Left renal cortex interstitium (tissue), 4 donors: ENCODE results near the gene PRKCH. TPM values are rescaled to one million over a fixed set of nuclear protein-coding genes. Genes with fewer than 3 reads are reported as not detected.
"Not testable (repeated sequence)": the region's sequence is repeated elsewhere in the genome, so short reads cannot be mapped to it uniquely, and the experiment has no call there.

ENCODE experiments used
- DNase-seq, 4 donors: peaks; one replicate each; pipeline ENCODE4 v3.0.0-alpha.2; 2013; ENCODE audit warnings: low read depth in 4 of 4, low spot score in 2 of 4, missing footprints in 1 of 4
- polyA plus RNA-seq, 4 donors: library from polyadenylated mRNA; unstranded; fragments of 120-200 nt; gene quantifications; one replicate each; pipeline ENCODE4 v1.2.1, GENCODE V29; 2013; ENCODE audit not compliant: insufficient read length in 4 of 4

Gene PRKCH
- polyA plus RNA-seq, 4 donors, result 14.3 to 20.1 (median 16.6) TPM

DNA sequence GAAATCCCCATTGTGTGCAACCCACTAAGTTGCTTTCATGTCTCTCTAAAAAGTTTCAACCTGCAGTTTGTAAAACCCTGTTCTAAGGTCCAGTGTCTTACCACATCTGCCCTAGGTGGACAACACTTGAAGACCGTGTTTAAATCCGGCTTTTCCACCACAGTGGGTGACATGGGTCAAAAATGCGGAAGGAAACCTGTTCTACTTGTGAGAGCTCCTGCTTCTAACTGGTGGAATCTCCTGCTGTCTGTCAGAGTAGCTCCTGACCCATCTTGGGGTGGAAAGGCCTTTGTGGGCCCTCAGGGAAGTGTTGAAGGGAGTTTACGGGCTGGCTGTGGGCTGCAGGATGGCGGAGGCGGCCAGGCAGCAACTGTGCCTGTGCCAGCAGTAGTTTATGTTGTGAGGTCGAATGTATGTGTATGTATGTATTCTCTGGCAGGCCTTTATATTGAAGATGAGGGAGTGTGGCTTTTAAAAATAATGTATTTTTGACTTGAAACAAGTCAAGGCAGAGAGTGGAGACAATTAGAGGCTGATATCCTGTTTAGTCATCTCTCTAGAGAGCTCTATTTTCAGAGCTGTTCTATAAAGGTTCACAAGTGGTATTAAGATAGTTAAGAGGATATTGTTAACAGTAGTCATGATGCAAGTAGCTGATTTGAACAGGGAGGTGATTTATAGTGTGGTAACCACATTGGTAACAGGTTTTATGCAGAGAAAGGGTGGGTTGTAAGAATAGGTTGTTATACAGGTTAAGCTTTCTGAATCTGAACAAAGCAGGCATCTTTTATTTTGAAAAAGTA is 67.0 kb downstream of the PRKCH start:
- no peak for DNase-seq

DNA sequence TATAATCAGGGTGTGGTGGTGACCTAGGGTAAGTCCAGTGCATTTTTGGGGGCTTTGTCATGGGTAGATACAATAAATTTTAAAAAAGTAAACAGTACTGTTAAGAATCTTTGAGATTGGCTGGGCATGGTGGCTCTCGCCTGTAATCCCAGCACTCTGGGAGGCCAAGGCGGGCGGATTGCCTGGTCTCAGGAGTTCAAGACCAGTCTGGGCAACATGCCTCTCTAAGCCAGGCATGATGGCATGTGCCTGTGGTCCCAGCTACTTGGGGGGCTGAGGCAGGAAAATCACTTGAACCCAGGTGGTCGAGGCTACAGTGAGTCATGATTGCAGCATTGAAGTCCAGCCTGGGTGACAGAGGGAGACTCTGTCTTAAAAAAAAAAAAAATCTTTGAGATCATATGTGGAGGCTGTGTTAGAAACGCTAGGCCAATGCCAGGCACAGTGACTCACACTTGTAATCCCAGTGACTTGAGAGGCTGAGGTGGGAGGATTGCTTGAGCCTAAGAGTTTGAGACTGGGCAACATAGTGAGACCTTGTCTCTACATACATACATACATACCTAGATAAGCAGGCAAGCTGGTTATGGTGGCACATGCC is 67.7 kb downstream of the PRKCH start:
- DNase-seq, result no peak

DNA sequence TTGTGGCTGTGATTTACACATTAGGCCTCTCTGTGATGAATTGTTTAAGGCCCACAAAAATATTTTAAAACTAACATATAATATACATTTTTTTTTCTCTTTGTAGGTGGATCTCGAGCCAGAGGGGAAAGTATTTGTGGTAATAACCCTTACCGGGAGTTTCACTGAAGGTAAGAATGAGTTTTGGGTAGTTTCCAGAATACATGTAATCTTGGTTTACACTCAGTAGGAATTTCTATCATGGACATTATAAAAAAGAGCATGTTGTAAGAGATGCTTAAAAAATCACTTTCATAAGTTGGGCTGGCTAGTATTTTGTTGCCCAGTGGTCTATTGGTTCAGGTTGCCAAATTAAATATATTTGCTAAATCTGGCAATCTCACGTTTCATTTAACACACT is 69.7 kb downstream of the PRKCH start:
- no peak for DNase-seq

DNA sequence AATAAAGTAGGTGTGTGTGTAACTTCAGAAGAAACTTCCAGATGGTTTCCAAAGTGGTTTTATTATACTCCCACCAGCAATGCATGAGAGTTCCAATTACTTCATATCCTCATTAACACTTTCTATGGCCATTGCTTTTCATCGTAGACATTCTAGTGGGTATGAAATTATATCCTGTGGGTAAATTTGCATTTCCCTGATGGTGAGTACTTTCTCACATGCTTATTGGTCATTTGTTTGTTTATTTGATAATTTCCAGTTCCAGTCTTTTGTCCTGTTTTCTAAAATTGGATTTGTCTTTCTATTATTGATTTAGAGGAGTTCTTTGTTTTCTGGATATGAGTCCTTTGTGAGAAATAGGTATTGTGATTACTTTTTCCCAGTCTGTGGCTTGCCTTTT is 70.9 kb downstream of the PRKCH start:
- DNase-seq, result no peak

DNA sequence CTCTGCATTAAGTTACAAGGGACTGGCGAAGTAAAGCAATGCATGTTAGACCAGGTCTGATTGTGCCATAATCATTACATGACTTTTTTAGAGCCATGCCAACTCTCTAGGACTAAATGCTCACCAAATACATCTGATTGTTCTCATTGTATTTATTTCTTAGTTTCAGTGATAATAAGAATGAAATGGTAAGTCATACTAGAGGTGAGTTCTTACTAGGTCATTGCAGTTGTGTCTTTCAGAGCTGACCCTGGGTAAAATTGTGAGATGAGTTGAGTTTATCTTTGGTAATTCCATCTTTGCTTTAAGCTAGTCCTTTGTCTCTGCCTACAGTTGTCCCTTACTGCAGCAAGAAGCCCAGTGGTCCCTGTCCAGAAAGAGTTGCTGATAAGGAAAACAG is 73.2 kb downstream of the PRKCH start:
- no peak for DNase-seq

DNA sequence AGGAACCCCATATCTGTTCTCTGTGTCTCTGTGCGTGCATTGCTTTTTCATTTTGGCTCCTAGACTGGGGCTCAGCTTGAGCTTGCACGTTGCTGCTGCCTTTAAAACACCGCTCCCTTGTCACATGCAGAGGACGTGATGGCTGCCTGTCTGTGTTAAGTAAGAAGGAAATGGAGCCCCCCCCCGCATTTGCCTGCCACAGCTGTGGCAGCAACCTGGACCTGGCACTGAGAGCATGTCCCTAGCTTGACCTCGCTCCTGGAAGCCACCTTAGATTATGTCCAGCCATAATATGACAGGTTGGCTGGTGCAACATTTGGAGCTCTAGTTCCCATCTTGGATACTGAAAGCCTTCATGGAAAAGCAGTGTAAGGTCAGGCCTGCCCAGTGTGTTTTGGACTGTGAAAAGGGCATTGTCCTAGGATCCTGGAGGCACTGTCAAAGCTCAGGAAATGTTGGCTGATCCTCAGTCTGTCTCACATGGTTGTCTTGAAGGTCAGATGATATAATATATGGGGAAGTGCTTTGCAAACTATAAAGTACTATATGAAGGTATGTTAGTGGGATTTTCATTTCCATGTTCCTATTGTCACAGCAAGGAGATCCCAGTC is 73.8 kb downstream of the PRKCH start:
- no peak for DNase-seq

DNA sequence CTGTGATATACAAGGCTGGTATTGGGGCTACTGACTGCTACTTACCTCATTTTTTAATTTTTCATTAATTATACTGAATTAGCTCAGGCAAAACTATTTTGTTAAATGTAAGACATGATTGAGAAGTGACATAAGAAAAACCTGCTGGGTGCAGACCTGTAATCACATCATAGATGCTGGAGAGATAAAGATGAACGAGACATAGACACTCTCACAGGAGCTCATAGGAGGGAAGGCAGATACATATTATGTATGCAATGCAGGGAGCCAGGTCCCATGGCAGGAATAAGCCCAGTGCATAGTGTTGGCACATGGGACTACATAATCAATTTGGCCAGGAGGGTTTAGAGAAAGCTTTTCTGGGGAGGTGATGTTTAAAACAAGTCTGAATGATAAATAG is 74.9 kb downstream of the PRKCH start:
- DNase-seq, result no peak

DNA sequence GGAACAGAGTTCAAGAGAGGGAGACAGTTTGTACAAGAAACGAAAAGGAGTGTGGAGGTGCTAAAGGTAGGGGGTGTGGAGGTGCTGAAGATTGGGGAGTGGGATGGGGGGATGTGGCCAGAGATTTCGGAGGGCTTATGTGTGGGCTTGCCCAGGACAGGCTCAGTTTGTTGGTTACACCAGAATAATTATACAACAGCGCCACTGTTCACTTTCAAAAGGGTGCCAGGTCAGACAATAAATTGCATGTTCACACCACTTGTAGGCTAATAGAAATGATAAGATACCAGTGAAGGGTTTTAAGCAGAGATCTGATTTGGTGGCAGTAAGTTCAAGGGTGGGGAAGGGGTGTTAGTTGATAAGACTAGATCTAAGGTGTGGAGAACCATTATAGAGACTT is 75.3 kb downstream of the PRKCH start:
- no peak for DNase-seq

DNA sequence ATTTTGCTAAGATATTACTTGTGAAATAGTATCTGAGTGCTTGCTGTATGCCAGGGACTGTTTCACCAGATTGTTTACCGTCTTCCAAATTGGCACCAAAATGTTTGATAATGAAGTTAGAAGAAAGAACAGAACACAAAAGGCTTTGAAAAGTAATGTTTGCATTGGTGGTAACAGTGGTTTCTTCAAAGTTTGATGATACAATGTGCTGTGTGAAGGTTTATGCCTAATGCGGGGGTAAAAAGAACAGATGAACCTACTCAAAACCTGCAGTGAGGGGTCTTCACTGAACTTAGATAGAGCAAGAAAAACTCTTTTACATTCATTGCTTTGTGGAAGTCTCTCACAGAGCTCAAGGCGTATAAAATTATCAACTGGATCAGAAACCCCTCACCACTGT is 76.2 kb downstream of the PRKCH start:
- DNase-seq, result no peak

DNA sequence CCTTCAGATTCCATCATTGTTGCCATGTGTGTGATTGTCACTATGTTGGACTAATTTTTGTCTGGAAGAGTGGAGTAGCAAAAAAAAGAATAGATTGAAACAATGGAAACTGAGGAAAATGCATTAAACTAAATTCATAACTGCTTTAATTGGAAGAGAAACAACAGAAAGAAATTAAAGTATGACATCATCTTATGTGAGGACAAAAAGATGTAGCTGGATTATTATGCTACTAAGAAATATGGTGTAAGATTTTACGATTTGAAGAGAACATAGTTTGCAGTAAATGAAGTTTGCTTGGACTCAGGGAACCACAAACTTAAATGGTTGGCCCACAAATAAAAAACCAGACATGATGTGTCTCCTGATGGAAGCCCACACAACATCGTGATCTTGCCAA is 76.8 kb downstream of the PRKCH start:
- DNase-seq, result no peak

DNA sequence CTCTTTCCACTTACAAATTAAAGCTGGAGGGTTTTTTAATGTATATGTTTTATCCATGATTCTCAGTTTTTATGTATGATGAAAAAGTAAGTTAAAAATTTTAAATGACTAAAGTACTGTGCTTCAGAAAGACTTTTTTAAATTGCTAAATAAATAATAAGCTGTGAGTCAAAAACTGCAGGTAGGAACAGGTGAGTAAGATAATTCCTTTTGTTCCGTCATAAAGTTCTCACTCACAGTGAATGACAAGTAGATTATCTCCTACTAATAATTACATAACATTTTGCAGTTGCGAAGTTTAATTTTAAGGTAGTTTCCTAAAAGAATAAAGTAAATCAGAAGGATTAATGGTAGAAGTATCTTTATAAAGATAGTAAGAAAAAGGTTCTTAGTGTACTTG is 78.0 kb downstream of the PRKCH start:
- no peak for DNase-seq

DNA sequence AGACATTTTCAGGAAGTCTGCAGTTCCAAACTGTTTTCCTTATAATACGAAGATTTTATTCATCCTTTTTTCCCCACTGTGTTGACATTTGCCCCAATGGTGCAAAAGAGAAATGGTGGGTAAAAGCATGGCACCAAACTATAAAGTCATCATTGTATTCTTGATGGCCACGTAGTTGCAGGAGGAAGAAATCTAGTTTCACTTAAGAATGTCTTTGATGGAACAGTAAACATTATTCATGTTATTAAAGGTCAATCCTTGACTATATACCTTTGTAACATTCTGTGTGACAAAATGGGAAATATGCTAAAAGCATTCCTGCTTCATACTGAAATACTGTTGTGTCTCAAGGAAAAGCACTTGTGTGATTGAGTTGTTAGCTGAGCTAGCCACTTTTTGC is 80.1 kb downstream of the PRKCH start:
- DNase-seq, result no peak

DNA sequence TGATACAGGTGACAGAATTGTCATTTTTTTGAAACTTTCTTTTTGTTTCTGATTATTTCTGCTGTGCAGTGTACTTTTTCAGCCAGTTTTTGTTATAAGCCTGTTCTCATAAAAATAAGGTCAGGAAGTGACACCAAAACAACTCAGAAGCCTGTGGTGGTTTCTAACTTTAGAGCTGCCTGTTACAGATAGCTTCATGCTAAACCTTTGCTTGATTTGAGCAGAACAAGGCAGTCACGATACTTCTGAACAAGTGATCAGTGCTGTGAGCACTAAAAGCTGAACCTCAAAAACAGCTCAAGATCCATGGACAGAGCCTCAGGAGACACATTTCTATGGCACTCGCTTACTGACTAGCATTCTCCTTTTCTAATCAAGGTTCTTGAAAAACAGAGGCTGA is 82.0 kb downstream of the PRKCH start:
- no peak for DNase-seq

DNA sequence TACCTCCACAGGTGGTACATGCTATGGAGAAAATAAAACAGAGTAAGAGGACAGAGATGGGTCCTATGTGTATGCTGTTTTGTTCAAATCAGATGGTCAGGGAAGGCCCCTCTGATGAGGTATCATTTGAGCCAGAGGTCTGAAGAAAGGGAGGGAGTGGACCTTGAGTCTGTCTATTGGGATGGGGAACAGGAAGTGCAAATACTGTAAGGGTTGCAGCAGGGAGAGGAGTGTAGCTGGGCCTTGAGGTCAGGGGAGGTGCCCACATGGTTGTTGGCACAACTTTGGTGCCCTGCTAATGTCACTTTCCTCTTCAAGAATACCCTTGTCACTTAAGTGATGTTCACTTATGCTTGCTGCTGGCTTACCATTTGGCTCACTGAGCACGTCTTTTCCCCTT is 83.3 kb downstream of the PRKCH start:
- DNase-seq, result no peak

DNA sequence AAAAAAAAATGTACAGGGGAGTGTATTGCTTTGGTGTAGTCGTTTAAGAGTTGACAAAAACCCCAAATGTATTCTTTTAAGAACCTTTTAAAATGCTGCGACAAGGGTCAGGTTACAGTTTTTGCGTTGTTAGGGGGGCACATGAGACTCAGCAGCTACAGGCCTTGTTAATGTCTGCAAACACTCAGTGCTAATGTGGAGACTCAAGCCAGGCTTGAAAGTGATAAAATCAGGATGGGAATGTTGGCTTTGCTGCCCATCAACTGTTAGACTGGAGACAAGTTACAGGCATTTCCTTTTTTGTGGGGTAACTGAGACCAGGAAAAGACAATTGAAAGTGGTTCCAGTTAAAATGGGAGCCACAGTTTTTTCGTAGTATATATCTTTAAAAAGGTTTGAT is 84.8 kb downstream of the PRKCH start:
- DNase-seq, result peak in 1 of 4 donors; percentile 19

DNA sequence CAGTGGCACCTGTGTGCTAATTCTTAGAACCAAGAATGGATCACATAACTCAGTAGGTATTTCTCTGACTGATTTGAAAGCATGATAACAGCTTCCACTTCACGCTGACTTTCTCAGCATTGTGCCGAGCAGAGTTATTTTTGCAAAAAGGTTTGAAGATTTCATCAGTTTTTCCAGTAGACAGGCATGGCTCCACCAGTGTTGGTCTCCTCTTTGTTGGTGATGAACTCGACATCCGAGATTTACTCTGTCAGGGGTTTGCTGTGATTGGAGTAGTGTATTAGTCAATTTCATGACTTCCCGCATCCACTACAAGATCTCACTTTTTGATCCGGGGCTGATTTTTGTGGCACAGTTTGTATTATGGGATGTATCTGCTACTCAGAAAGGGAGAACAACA is 85.3 kb downstream of the PRKCH start:
- no peak for DNase-seq

DNA sequence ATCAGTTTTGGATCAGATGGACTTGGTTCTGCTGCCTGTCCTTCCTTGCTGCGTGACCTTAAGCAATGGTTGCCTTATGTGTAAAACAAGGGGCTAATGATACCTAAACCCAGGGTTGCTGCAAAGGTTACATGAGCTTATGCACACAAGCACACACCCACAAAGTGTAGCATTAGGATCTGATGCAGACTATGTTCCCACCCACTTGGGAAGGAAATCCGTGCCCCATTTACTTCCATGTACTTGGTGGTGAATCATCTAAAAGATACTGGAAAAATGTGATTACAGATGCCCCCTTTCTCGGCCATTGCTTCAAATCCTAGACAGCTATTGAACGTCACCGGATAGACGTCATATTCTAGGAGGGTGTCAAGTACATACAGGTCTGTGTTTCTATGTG is 87.1 kb downstream of the PRKCH start:
- DNase-seq, result no peak

DNA sequence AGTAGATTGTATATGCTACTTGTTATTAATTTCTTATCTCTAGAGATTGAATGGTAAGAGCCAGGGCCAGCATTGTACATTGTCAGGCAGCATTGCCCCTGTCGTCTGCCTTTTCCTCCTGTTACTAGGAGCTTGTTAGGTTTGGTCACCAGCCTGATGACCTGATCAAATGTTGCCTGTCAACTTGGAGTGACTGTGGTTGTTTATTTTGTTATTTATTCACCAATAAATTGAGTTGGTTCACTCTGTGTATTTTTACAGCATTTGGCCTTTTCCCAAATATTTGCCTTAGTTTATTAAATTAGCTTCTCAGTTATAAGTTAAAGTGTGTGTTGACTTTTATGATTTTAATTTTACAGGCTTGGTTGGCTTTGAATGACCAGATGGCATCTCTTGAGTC is 88.4 kb downstream of the PRKCH start:
- no peak for DNase-seq

DNA sequence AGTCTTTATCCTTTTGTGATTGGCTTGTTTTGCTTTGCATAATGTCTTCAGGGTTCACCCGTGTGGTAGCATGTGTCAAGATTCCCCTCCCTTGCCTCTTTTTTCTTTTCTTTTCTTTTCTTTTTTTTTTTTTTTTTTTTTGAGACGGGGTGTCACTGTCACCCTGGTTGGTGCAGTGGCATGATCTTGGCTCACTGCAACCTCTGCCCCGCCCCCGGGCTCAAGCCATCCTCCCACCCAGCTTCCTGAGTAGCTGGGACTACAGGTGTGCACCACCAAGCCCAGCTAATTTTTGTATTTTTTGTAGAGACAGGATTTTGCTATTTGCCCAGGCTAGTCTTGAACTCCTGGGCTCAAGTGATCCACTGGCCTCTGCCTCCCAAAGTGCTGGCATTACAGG is 94.6 kb downstream of the PRKCH start:
- not testable (repeated sequence) for DNase-seq

DNA sequence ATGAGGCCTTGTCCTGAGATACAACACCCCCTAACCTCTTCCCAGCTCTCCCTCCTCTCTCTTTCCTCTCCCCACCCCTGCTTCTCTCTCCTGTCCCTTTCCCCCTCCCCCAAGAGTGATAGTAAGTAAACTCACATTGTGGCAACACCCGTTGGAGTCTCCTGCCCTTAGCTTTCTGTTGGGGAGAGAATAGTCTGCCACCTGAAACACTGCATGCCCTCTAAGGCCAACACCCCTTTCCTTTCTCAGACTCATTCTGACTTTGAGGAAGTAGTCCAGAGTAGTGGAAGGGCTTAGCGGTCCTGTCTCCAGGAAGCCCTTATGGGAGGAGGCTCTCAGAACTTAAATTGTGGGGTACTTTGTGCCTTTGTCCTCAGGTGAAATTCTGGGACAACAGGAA is 95.2 kb downstream of the PRKCH start:
- DNase-seq, result no peak

DNA sequence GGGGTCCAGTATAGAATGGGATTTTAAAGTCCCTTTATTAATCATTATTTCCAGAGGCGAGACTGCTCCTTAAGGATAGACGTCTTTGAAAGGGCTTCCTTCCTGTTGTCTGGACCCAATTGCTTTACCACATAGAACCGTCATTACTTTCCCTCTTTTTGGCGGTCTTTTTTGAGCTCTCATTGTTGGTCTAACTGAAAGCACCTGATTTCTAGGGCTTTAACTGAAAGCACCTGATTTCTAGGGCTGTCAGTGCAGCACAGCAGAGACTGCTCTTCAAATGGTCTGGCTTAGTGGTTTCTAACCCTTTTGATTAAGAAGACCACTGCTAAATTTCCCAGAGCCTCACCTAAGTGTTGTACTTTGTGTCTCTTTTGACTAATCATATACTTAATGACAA is 95.8 kb downstream of the PRKCH start:
- DNase-seq, result no peak

DNA sequence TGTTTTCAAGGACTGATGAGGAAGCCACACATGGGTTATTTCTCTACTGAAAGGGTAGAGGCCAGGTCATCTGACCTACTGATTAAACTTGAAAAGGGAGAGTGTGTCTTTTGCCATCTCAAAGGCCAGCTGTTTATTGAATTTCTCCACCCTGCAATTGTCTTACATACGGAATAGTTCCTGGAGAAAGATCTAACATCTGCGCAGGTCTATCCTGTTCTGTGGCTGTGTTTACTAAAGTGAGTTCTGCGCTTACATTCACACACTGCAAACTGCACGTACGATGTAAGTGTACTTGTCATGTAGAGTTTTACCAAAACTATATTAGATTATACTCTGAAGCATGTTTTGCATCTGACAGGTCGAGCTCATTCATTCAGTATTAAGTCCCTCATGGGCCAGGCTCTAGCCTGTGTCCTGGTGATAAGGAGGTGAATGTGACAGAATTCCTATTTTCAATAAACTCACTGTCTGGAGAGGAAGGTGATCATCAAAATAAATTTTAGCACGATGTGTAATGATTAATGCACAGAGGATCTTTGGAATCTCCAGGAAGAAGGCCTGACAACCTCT is 96.6 kb downstream of the PRKCH start:
- no peak for DNase-seq
